ENCODE results near the gene PRPH2. TPM values are rescaled to one million over a fixed set of nuclear protein-coding genes. Genes with fewer than 3 reads are reported as not detected.

PRPH2 gene
- polyA plus RNA-seq, 2 of the 4 experiments (the other 2 are of a cell fraction), result not detected

DNA sequence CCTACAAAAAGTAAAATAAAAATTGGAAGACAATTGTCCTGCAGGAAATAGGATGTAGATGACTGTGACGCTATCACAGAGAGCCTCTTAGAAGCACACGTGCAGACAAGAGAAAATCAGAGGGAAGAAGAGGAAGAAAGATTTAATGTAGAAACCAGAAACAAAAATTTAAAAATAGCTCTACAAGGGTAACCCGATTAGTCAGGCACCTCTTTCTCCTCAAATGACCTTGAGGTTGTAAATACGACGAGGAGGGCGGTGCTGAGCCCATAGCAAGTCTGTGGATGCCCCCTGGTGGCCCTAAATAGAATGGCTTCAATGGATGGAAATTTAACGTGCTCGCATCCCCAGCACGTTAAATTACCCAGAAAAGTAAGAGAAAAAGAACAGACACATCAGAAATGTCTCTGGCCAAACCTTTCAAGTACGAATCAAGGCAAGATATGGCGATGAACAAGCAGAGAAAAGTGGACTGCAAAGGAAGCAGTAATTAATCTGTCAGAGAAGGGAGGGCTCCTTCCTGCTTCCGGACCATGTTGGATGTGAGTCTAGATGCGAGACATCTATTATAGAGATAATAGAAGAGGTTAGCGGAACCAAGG lies 4.2 kb upstream of the PRPH2 start:
- ATAC-seq (peak; percentile 88 to 92; a peak in 5 of 6 replicates), DNase-seq (ENCODE audit: low read depth in 1 of 2, low spot score in 1 of 2) (peak; percentile 72 to 79), FAIRE-seq (no peak)
- WGBS (ENCODE audit: missing lambda C conversion rate), result 23% methylated on average over 14 of the region's 14 CpGs
- H3K9me3 ChIP-seq, result no peaks in the 10 kb centered on the region
- H3K4me1 ChIP-seq, result peaks cover 8% of the 10 kb centered on the region; the same call in 2 of the 3 replicates
- ChIA-PET POLR2A (interaction anchor here (2.7 kb wide), 1 partner anchor 20 kb away, joined by 16 read pairs; the partner anchor contains the start of gene TBCC), CTCF (interaction anchor here (0.6 to 6.9 kb wide), 41 partner anchors 9 to 503 kb away, joined by 3 to 37 read pairs (median 4); partner anchors contain the start of genes RPL7L1 and TBCC)
- TF ChIP-seq RCOR1 (IDR thresholded peaks at IDR 0.05; ENCODE audit: low read depth, low read length) (no peak), ESRRA (IDR thresholded peaks at IDR 0.05; ENCODE audit: borderline replicate concordance, low read length) (peak; percentile 96), RAD21 (conservative IDR thresholded peaks at IDR 0.05 in 1 of 2, IDR thresholded peaks at IDR 0.05 in 1 of 2) (peak; percentile 86 to 87), HES2 (IDR thresholded peaks at IDR 0.05) (no peak), KDM5A (IDR thresholded peaks at IDR 0.05) (no peak), SMC3 (IDR thresholded peaks at IDR 0.05) (peak; percentile 81), HDAC2 (IDR thresholded peaks at IDR 0.05) (no peak), CTCF (IDR thresholded peaks at IDR 0.05) (peak; percentile 83), TP53 (CRISPR knock-in tag; IDR thresholded peaks at IDR 0.05) (no peak), NPAS2 (CRISPR knock-in tag; IDR thresholded peaks at IDR 0.05; ENCODE audit: borderline replicate concordance) (no peak), ZSCAN20 (CRISPR knock-in tag; IDR thresholded peaks at IDR 0.05) (no peak), JUNB (IDR thresholded peaks at IDR 0.05) (no peak), EHMT2 (IDR thresholded peaks at IDR 0.05; ENCODE audit: low read depth) (no peak)
- TF ChIP-seq, protein P1, sequence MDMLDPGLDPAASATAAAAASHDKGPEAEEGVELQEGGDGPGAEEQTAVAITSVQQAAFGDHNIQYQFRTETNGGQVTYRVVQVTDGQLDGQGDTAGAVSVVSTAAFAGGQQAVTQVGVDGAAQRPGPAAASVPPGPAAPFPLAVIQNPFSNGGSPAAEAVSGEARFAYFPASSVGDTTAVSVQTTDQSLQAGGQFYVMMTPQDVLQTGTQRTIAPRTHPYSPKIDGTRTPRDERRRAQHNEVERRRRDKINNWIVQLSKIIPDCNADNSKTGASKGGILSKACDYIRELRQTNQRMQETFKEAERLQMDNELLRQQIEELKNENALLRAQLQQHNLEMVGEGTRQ (IDR thresholded peaks at IDR 0.05), result no peak
- H3K4me3 ChIP-seq, result no peak overlapping the region
- H3K4me2 ChIP-seq, result peak overlapping the region; percentile 61
- no peak overlapping the region for H3K27ac ChIP-seq

GRCh38 chr6:42726026-42726425 lies 3.6 kb upstream of the PRPH2 start:
- Histone ChIP-seq H3K4me3 (no peak overlapping the region), H3K27ac (no peak overlapping the region), H3K4me1 (peaks cover 9% of the 10 kb centered on the region; the same call in 2 of the 3 replicates), H3K9me3 (no peaks in the 10 kb centered on the region), H3K4me2 (peak overlapping the region; percentile 61; the same call in 2 of the 3 replicates)
- CTCF ChIA-PET, result interaction anchor here (0.6 to 6.9 kb wide), 38 partner anchors 8 to 811 kb away, joined by 3 to 37 read pairs (median 4); partner anchors contain the start of genes RPL7L1 and TBCC
- no peak for DNase-seq (ENCODE audit: low read depth in 1 of 2, low spot score in 1 of 2)
- POLR2A ChIA-PET, result interaction anchor here (0.7 to 2.7 kb wide), 2 partner anchors 21 to 161 kb away, joined by 3 to 16 read pairs; partner anchors contain the start of gene TBCC
- FAIRE-seq, result no peak
- TF ChIP-seq RFX5 (IDR thresholded peaks at IDR 0.05), result no peak
- TF ChIP-seq ELK1 (IDR thresholded peaks at IDR 0.05; ENCODE audit: low read depth, low read length), result no peak
- no peak for TF ChIP-seq EHMT2 (IDR thresholded peaks at IDR 0.05; ENCODE audit: low read depth)
- TF ChIP-seq ZFP36 (IDR thresholded peaks at IDR 0.05; ENCODE audit: borderline replicate concordance, partially characterized antibody), result no peak
- TF ChIP-seq, protein P2, sequence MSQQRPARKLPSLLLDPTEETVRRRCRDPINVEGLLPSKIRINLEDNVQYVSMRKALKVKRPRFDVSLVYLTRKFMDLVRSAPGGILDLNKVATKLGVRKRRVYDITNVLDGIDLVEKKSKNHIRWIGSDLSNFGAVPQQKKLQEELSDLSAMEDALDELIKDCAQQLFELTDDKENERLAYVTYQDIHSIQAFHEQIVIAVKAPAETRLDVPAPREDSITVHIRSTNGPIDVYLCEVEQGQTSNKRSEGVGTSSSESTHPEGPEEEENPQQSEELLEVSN (IDR thresholded peaks at IDR 0.05; ENCODE audit: borderline replicate concordance, low read depth), result no peak
- no peak for TF ChIP-seq RNF2 (IDR thresholded peaks at IDR 0.05; ENCODE audit: borderline replicate concordance, low read depth)
- no peak for TF ChIP-seq RARB (CRISPR knock-in tag; IDR thresholded peaks at IDR 0.05)
- TF ChIP-seq SMC3 (IDR thresholded peaks at IDR 0.05), result no peak
- TF ChIP-seq EP300 (IDR thresholded peaks at IDR 0.05), result no peak
- TF ChIP-seq, protein P3, sequence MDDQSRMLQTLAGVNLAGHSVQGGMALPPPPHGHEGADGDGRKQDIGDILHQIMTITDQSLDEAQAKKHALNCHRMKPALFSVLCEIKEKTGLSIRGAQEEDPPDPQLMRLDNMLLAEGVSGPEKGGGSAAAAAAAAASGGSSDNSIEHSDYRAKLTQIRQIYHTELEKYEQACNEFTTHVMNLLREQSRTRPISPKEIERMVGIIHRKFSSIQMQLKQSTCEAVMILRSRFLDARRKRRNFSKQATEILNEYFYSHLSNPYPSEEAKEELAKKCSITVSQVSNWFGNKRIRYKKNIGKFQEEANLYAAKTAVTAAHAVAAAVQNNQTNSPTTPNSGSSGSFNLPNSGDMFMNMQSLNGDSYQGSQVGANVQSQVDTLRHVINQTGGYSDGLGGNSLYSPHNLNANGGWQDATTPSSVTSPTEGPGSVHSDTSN (IDR thresholded peaks at IDR 0.05), result no peak
- TF ChIP-seq RAD21 (conservative IDR thresholded peaks at IDR 0.05 in 1 of 2, IDR thresholded peaks at IDR 0.05 in 1 of 2), result no peak
- no peak for TF ChIP-seq SREBF2 (IDR thresholded peaks at IDR 0.05)
- no peak for TF ChIP-seq ATOH8 (CRISPR knock-in tag; IDR thresholded peaks at IDR 0.05; ENCODE audit: low read depth)
- TF ChIP-seq MAZ (IDR thresholded peaks at IDR 0.05; ENCODE audit: borderline replicate concordance, low read depth, low read length), result no peak
- no peak for TF ChIP-seq NFE2L2 (conservative IDR thresholded peaks at IDR 0.05; ENCODE audit: low read length)
- ATAC-seq, result no peak

All from A549 (cell line).